GM04503 (cell line): ENCODE data around the gene APOC3.

Source experiments
- DNase-seq: peaks from one replicate; pipeline ENCODE4 v3.0.0-alpha.2; 2012; ENCODE audit warnings: low read depth

Gene APOC3

DNA sequence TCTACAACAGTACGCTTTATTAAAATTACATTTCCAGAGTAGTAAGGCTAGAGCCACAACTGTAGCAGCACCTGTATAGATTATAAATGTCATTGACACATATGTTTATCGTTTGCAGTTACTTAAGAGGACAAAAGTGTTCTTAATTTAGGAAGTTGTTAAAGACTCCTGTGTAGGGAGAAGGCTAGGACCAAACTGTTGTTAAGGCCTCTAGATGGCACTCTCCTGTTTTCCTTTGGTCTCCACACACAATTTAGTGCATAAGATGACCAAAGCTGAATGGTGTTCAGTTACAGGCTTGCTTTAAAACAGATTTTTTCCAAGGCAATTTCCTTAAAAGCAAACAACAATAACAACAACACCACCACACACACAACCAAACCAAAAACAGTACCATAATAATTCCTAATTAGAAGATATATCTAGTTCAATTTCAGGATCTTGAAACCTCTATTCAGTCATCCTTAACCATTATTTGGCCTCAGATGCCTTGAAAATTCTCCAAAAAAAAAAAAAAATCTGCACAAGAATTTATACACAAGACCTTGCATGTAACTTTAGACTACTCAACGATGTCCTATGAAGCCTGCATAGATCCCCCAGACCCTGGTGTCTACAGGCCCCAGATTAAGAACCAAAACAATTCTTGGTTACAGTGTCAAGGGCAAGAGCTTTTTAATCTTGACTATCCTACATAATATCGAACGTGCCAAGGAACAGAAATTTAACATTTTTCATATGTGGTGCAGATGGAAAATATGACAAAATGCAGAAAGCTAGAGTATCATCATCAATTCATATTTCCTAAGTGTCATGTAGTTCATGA lies 50.3 kb downstream of the APOC3 start:
- no peak for DNase-seq

DNA sequence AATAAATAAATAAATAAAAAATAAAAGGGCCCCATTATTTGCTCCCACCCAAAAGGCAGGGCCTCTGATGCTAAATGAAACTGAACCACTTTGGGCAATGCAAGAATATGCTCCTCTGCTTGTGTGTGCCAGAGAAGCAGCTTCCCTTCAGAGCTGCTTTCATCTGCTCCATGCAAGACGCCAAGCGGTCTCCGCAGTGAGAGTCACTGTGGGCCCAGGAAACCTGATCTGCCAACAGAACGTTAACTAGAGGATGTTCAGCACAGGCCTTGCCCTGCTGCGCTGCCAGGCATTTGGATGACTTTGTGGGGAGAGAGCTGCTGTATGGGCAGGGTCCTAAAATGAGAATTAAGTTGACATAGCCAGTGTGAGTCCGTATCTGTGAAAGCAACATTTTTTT lies 51.4 kb downstream of the APOC3 start:
- no peak for DNase-seq

DNA sequence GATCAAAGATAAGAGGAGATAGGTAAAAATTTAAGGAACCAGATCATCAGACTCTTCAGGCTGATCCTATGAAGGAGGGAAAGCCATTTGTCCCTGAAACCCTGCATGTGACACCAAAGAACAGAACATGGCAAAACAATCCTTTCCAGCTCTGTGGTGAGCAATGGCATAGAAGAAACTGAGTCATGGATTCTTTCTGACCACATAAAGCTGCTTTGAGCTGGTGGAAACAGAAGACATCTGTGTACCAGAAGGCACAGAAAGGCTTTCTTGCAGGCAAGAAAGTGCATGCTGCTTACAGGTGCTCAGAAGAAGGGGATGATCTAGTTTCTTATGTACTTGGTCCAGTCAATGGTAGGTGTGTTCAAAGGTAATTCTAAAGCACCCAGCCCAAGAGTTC lies 52.7 kb downstream of the APOC3 start:
- DNase-seq, result peak; percentile 72
